22Rv1 (cell line): ENCODE data around the gene UCK1.

ENCODE experiments used
- CTCF ChIP-seq: fragments of 450-650 bp; IDR thresholded peaks from 2 replicates; pipeline ENCODE4 v1.5.1; 2017; ENCODE audit warnings: mild to moderate bottlenecking
- ZFX ChIP-seq: fragments of 450-650 bp; IDR thresholded peaks from 2 replicates; pipeline ENCODE4 v1.6.1; 2017; ENCODE audit warnings: antibody characterized with exemption, borderline replicate concordance

- TF ChIP-seq CTCF = no peak
- no peak for TF ChIP-seq ZFX
Measured at GRCh38 chr9:131554843-131555351, 23.8 kb upstream of the UCK1 start.
